Calu3 (cell line): Measurements from ENCODE around the gene NDUFA5. TPM values are rescaled to one million over a fixed set of nuclear protein-coding genes. Genes with fewer than 3 reads are reported as not detected.

ENCODE experiments used
- BruUV-seq: library from RNA; stranded (reverse); fragments of 400-500 nt; replicated peaks from 2 replicates; lab custom pipeline; 2021; lab: Mats Ljungman, UMichigan
- CTCF ChIA-PET: fragments of 300-600 bp; sonication (Branson Sonifier 250); formaldehyde crosslinking; loops from one replicate; lab custom pipeline; 2022; ENCODE audit warnings: antibody characterized with exemption; lab: Charles Lee
- DNase-seq: peaks from one replicate; pipeline ENCODE4 v3.0.0; 2022
- H3K27ac Mint-ChIP-seq: one replicate; pipeline ENCODE4 v1.8.0; 2022; ENCODE audit warnings: mixed read lengths; ENCODE audit not compliant: unreplicated experiment
- H3K27me3 Mint-ChIP-seq: one replicate; pipeline ENCODE4 v1.8.0; 2022; ENCODE audit warnings: mixed read lengths; ENCODE audit not compliant: unreplicated experiment
- H3K36me3 Mint-ChIP-seq: one replicate; pipeline ENCODE4 v1.8.0; 2022; ENCODE audit warnings: mild to moderate bottlenecking, moderate library complexity, mixed read lengths; ENCODE audit not compliant: insufficient read depth, unreplicated experiment
- H3K4me1 Mint-ChIP-seq: one replicate; pipeline ENCODE4 v1.8.0; 2022; ENCODE audit warnings: mild to moderate bottlenecking, low read depth, mixed read lengths; ENCODE audit not compliant: unreplicated experiment
- H3K4me3 Mint-ChIP-seq: one replicate; pipeline ENCODE4 v1.8.0; 2022; ENCODE audit warnings: mild to moderate bottlenecking, low read depth, moderate library complexity, mixed read lengths; ENCODE audit not compliant: unreplicated experiment
- H3K9me3 Mint-ChIP-seq: one replicate; pipeline ENCODE4 v1.8.0; 2022; ENCODE audit warnings: low read depth, mixed read lengths; ENCODE audit not compliant: unreplicated experiment
- intact Hi-C: fragments of 100-400 bp; cut with micrococcal nuclease; formaldehyde crosslinking; loops from one replicate; pipeline ENCODE4 v1.10.0; 2022; ENCODE audit not compliant: unreplicated experiment
- total RNA-seq: library from RNA; stranded (reverse); gene quantifications from 2 replicates; pipeline ENCODE4 v1.2.3, GENCODE V29; 2022
- TF ChIP-seq, protein P1 (sequence below): fragments of 200-600 bp; IDR thresholded peaks from one replicate; pipeline ENCODE4 v1.8.0; 2022; ENCODE audit warnings: antibody characterized with exemption; ENCODE audit not compliant: unreplicated experiment

NDUFA5 gene
- total RNA-seq, 1 experiment from 2014 or later, result 75.1 TPM

GRCh38 chr7:123502201-123502600 lies 55.4 kb downstream of the NDUFA5 start:
- intact Hi-C loops, result no loop called here
- BruUV-seq, result no TSS peak

GRCh38 chr7:123500878-123501489 lies 56.6 kb downstream of the NDUFA5 start:
- no TSS peak for BruUV-seq
- CTCF ChIA-PET, result interaction anchor here (0.6 kb wide), 1 partner anchor 584 kb away, joined by 3 read pairs; no protein-coding TSS in a partner anchor
- Mint-ChIP-seq H3K9me3 (peaks cover 4% of the 10 kb centered on the region), H3K36me3 (no peaks in the 10 kb centered on the region), H3K4me3 (no peak overlapping the region), H3K4me1 (no peaks in the 10 kb centered on the region), H3K27ac (no peak overlapping the region), H3K27me3 (peaks cover 26% of the 10 kb centered on the region)
- intact Hi-C loops, result no loop called here
- TF ChIP-seq, protein P1, sequence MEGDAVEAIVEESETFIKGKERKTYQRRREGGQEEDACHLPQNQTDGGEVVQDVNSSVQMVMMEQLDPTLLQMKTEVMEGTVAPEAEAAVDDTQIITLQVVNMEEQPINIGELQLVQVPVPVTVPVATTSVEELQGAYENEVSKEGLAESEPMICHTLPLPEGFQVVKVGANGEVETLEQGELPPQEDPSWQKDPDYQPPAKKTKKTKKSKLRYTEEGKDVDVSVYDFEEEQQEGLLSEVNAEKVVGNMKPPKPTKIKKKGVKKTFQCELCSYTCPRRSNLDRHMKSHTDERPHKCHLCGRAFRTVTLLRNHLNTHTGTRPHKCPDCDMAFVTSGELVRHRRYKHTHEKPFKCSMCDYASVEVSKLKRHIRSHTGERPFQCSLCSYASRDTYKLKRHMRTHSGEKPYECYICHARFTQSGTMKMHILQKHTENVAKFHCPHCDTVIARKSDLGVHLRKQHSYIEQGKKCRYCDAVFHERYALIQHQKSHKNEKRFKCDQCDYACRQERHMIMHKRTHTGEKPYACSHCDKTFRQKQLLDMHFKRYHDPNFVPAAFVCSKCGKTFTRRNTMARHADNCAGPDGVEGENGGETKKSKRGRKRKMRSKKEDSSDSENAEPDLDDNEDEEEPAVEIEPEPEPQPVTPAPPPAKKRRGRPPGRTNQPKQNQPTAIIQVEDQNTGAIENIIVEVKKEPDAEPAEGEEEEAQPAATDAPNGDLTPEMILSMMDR, result no peak
- DNase-seq, result no peak

More at GRCh38 chr7:123502201-123502600, 55.4 kb downstream of the NDUFA5 start:
- H3K27me3 Mint-ChIP-seq, result peaks cover 20% of the 10 kb centered on the region
- peaks cover 10% of the 10 kb centered on the region for H3K9me3 Mint-ChIP-seq
- H3K36me3 Mint-ChIP-seq, result no peaks in the 10 kb centered on the region
- no peak overlapping the region for H3K27ac Mint-ChIP-seq
- CTCF ChIA-PET, result no interaction called here
- DNase-seq, result no peak
- H3K4me3 Mint-ChIP-seq, result no peak overlapping the region
- H3K4me1 Mint-ChIP-seq, result no peaks in the 10 kb centered on the region
- TF ChIP-seq, protein P1, result no peak

DNA sequence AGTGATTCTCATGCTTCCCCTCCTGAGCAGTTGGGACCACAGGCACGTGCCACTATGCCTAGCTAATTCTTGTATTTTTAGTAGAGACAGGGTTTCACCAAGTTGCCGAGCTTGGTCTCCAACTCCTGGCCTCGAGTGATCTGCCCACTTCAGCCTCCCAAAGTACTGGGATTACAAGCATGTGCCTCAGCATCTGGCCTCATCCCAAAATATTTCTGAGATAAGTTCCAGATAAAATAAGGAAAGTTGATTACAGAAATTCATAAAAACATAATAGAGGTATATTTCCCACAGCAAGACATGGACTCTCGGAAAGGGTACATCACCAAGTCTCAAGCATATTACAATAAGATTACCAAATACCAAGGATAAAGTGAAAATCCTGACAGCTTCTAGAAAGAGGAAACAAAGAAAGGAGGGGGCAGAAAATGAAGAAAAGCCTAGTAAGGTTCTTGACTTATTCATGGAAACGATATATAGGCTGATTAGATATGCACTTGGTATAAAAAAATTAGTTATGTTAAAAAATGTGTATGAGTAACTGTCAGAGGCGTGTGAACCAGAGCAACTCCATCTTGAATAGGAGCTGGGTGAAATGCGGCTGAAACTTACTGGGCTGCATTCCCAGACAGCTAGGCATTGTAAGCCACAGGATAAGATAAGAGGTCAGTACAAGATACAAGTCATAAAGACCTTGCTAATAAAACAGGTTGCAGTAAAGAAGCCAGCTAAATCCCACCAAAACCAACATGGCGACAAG lies 58.2 kb downstream of the NDUFA5 start:
- DNase-seq, result no peak
- BruUV-seq, result no TSS peak
- H3K27ac Mint-ChIP-seq, result no peak overlapping the region
- TF ChIP-seq, protein P1, result no peak
- intact Hi-C loops, result no loop called here
- no peaks in the 10 kb centered on the region for H3K4me1 Mint-ChIP-seq
- CTCF ChIA-PET, result interaction anchor here (0.6 kb wide), 1 partner anchor 24 kb away, joined by 5 read pairs; no protein-coding TSS in a partner anchor
- no peaks in the 10 kb centered on the region for H3K9me3 Mint-ChIP-seq
- H3K4me3 Mint-ChIP-seq, result no peak overlapping the region
- peaks cover 26% of the 10 kb centered on the region for H3K27me3 Mint-ChIP-seq
- H3K36me3 Mint-ChIP-seq, result no peaks in the 10 kb centered on the region

DNA sequence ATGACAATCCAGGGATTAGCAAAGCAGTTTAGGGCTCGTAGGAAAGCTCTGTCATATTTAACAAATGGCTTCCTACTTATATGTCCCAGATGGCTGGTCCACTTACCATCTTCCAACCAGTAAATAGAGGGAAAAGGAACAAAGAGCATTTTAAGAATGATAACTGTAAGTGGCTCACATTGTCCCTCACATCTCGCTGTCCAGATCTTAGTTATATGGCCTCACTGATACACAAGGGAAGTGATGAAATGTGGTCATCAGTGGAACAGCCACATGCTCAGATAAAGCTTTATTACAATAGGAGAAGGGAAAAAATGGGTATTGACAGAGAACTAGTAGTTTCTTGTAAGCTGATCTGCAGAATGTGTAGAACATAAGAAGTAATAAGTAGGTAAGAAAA lies 59.0 kb downstream of the NDUFA5 start:
- Mint-ChIP-seq H3K27me3 (peaks cover 26% of the 10 kb centered on the region), H3K4me3 (no peak overlapping the region), H3K27ac (no peak overlapping the region), H3K9me3 (no peaks in the 10 kb centered on the region), H3K4me1 (no peaks in the 10 kb centered on the region), H3K36me3 (no peaks in the 10 kb centered on the region)
- CTCF ChIA-PET, result interaction anchor here (0.6 kb wide), 1 partner anchor 33 kb away, joined by 5 read pairs; no protein-coding TSS in a partner anchor
- no peak for DNase-seq
- intact Hi-C loops, result no loop called here
- TF ChIP-seq, protein P1, result no peak
- BruUV-seq, result no TSS peak
